HAP-1 (cell line): ENCODE data around the gene CFAP20.

ENCODE experiments used
- DNase-seq, 2 experiments: peaks; one replicate each; pipeline ENCODE4 v3.0.0-alpha.2; 2016 to 2020; ENCODE audit warnings: low spot score in 2 of 2
- H3K27me3 ChIP-seq: fragments of 250-450 bp; sonication (Bioruptor Pico); 2 replicates; pipeline ENCODE4 v1.5.1; 2020; ENCODE audit warnings: low read depth, mild to moderate bottlenecking, moderate library complexity
- H3K36me3 ChIP-seq: fragments of 250-450 bp; sonication (Bioruptor Pico); replicated peaks from 2 replicates; pipeline ENCODE4 v1.5.1; 2020; ENCODE audit warnings: mild to moderate bottlenecking
- H3K4me1 ChIP-seq: fragments of 250-450 bp; sonication (Bioruptor Pico); 2 replicates; pipeline ENCODE4 v1.5.1; 2020; ENCODE audit warnings: mild to moderate bottlenecking
- H3K4me3 ChIP-seq: fragments of 250-450 bp; sonication (Bioruptor Pico); 2 replicates; pipeline ENCODE4 v1.5.1; 2020; ENCODE audit warnings: mild to moderate bottlenecking, moderate library complexity
- H3K9me3 ChIP-seq: fragments of 250-450 bp; sonication (Bioruptor Pico); 2 replicates; pipeline ENCODE4 v1.5.1; 2020; ENCODE audit warnings: mild to moderate bottlenecking, moderate library complexity
- in situ Hi-C: fragments of 300-500 bp; cut with MboI; formaldehyde crosslinking; loops from 3 replicates; pipeline ENCODE4 v1.14.3; 2020; ENCODE audit warnings: low sequenced_read_pairs, inconsistent platforms, mixed read lengths

The CFAP20 gene

GRCh38 chr16:58138852-58139251 is 9.7 kb upstream of the CFAP20 start:
- H3K4me3 ChIP-seq = no peak overlapping the region
- in situ Hi-C loops = no loop called here
- no peaks in the 10 kb centered on the region for H3K4me1 ChIP-seq
- no peak for DNase-seq
- no peaks in the 10 kb centered on the region; the same call in none of the 2 replicates for H3K9me3 ChIP-seq
- H3K36me3 ChIP-seq = no peaks in the 10 kb centered on the region
- no peaks in the 10 kb centered on the region for H3K27me3 ChIP-seq

- no peaks in the 10 kb centered on the region; the same call in none of the 2 replicates for H3K9me3 ChIP-seq
- in situ Hi-C loops = no loop called here
- DNase-seq = no peak
- H3K27me3 ChIP-seq = no peaks in the 10 kb centered on the region
- H3K36me3 ChIP-seq = no peaks in the 10 kb centered on the region
- H3K4me1 ChIP-seq = no peaks in the 10 kb centered on the region
- no peak overlapping the region for H3K4me3 ChIP-seq
Measured at GRCh38 chr16:58137581-58137980, 8.4 kb upstream of the CFAP20 start.

GRCh38 chr16:58128711-58129096 is 477 bp downstream of the CFAP20 start:
- Histone ChIP-seq H3K4me3 (peak overlapping the region; percentile 84), H3K9me3 (peaks cover 3% of the 10 kb centered on the region; the same call in 1 of the 2 replicates), H3K27me3 (no peaks in the 10 kb centered on the region), H3K36me3 (no peaks in the 10 kb centered on the region), H3K4me1 (peaks cover 25% of the 10 kb centered on the region)
- in situ Hi-C loops = loop anchor here (10.0 kb wide), 1 partner anchor 104 kb away; the partner anchor contains the start of gene MMP15
- peak; percentile 21 to 68 for DNase-seq

- peak overlapping the region; percentile 84 for H3K4me3 ChIP-seq
- no peaks in the 10 kb centered on the region for H3K27me3 ChIP-seq
- DNase-seq = no peak
- H3K36me3 ChIP-seq = no peaks in the 10 kb centered on the region
- peaks cover 25% of the 10 kb centered on the region for H3K4me1 ChIP-seq
- in situ Hi-C loops = loop anchor here (10.0 kb wide), 1 partner anchor 103 kb away; the partner anchor contains the start of gene MMP15
- peaks cover 3% of the 10 kb centered on the region; the same call in 1 of the 2 replicates for H3K9me3 ChIP-seq
Measured at GRCh38 chr16:58128181-58128631, 975 bp downstream of the CFAP20 start.

- no peaks in the 10 kb centered on the region for H3K27me3 ChIP-seq
- H3K4me1 ChIP-seq = peaks cover 25% of the 10 kb centered on the region
- H3K36me3 ChIP-seq = no peaks in the 10 kb centered on the region
- H3K4me3 ChIP-seq = peak overlapping the region; percentile 84
- peak; percentile 17 to 35 for DNase-seq
- peaks cover 3% of the 10 kb centered on the region; the same call in 1 of the 2 replicates for H3K9me3 ChIP-seq
- in situ Hi-C loops = loop anchor here (10.0 kb wide), 1 partner anchor 103 kb away; the partner anchor contains the start of gene MMP15
Measured at GRCh38 chr16:58127634-58128033, 1.5 kb downstream of the CFAP20 start.

- peak; percentile 39 to 70 for DNase-seq
- Histone ChIP-seq H3K27me3 (no peaks in the 10 kb centered on the region), H3K4me3 (peak overlapping the region; percentile 84), H3K4me1 (peaks cover 25% of the 10 kb centered on the region), H3K36me3 (no peaks in the 10 kb centered on the region), H3K9me3 (peaks cover 3% of the 10 kb centered on the region; the same call in 1 of the 2 replicates)
- in situ Hi-C loops = loop anchor here (10.0 kb wide), 1 partner anchor 102 kb away; the partner anchor contains the start of gene MMP15
Measured at GRCh38 chr16:58127033-58127556, 2.1 kb downstream of the CFAP20 start.

GRCh38 chr16:58126451-58126961 is 2.7 kb downstream of the CFAP20 start:
- in situ Hi-C loops = loop anchor here (10.0 kb wide), 1 partner anchor 102 kb away; the partner anchor contains the start of gene MMP15
- no peaks in the 10 kb centered on the region for H3K36me3 ChIP-seq
- H3K9me3 ChIP-seq = peaks cover 3% of the 10 kb centered on the region; the same call in 1 of the 2 replicates
- no peak for DNase-seq
- H3K27me3 ChIP-seq = no peaks in the 10 kb centered on the region
- H3K4me1 ChIP-seq = peaks cover 29% of the 10 kb centered on the region
- H3K4me3 ChIP-seq = peak overlapping the region; percentile 84

GRCh38 chr16:58125781-58126335 is 3.3 kb downstream of the CFAP20 start:
- Histone ChIP-seq H3K4me1 (peaks cover 35% of the 10 kb centered on the region), H3K4me3 (no peak overlapping the region), H3K9me3 (peaks cover 3% of the 10 kb centered on the region; the same call in 1 of the 2 replicates), H3K36me3 (no peaks in the 10 kb centered on the region), H3K27me3 (no peaks in the 10 kb centered on the region)
- in situ Hi-C loops = loop anchor here (10.0 kb wide), 1 partner anchor 101 kb away; the partner anchor contains the start of gene MMP15
- peak; percentile 38 to 40 for DNase-seq

GRCh38 chr16:58125041-58125440 is 4.1 kb downstream of the CFAP20 start:
- no peak for DNase-seq
- peaks cover 2% of the 10 kb centered on the region; the same call in 1 of the 2 replicates for H3K9me3 ChIP-seq
- H3K36me3 ChIP-seq = no peaks in the 10 kb centered on the region; the same call in 1 of the 2 replicates
- H3K27me3 ChIP-seq = no peaks in the 10 kb centered on the region
- H3K4me3 ChIP-seq = no peak overlapping the region
- in situ Hi-C loops = loop anchor here (10.0 kb wide), 1 partner anchor 100 kb away; the partner anchor contains the start of gene MMP15
- peaks cover 42% of the 10 kb centered on the region for H3K4me1 ChIP-seq

GRCh38 chr16:58124601-58124915 is 4.6 kb downstream of the CFAP20 start:
- H3K36me3 ChIP-seq = no peaks in the 10 kb centered on the region; the same call in 1 of the 2 replicates
- no peak overlapping the region for H3K4me3 ChIP-seq
- DNase-seq = no peak
- H3K4me1 ChIP-seq = peaks cover 40% of the 10 kb centered on the region
- no peaks in the 10 kb centered on the region for H3K27me3 ChIP-seq
- H3K9me3 ChIP-seq = no peaks in the 10 kb centered on the region
- in situ Hi-C loops = loop anchor here (10.0 kb wide), 1 partner anchor 100 kb away; the partner anchor contains the start of gene MMP15

- no peaks in the 10 kb centered on the region; the same call in 1 of the 2 replicates for H3K36me3 ChIP-seq
- H3K4me3 ChIP-seq = no peak overlapping the region
- peaks cover 40% of the 10 kb centered on the region for H3K4me1 ChIP-seq
- in situ Hi-C loops = loop anchor here (10.0 kb wide), 1 partner anchor 99 kb away; the partner anchor contains the start of gene MMP15
- H3K27me3 ChIP-seq = no peaks in the 10 kb centered on the region
- DNase-seq = no peak
- H3K9me3 ChIP-seq = no peaks in the 10 kb centered on the region
Measured at GRCh38 chr16:58123896-58124600, 5.1 kb downstream of the CFAP20 start.

GRCh38 chr16:58121132-58121531 is 8.0 kb downstream of the CFAP20 start:
- no peaks in the 10 kb centered on the region for H3K27me3 ChIP-seq
- H3K4me3 ChIP-seq = no peak overlapping the region
- in situ Hi-C loops = loop anchor here (10.0 kb wide), 1 partner anchor 96 kb away; the partner anchor contains the start of gene MMP15
- DNase-seq = no peak
- H3K36me3 ChIP-seq = peaks cover 11% of the 10 kb centered on the region
- no peaks in the 10 kb centered on the region for H3K9me3 ChIP-seq
- H3K4me1 ChIP-seq = peaks cover 25% of the 10 kb centered on the region

- Histone ChIP-seq H3K9me3 (no peaks in the 10 kb centered on the region), H3K27me3 (no peaks in the 10 kb centered on the region), H3K4me3 (no peak overlapping the region), H3K36me3 (peaks cover 20% of the 10 kb centered on the region), H3K4me1 (peaks cover 19% of the 10 kb centered on the region)
- DNase-seq = no peak
- in situ Hi-C loops = loop anchor here (10.0 kb wide), 1 partner anchor 95 kb away; the partner anchor contains the start of gene MMP15
Measured at GRCh38 chr16:58120234-58120633, 8.9 kb downstream of the CFAP20 start.
